Sigmoid colon (tissue), 4 donors: Measurements from ENCODE around the gene PICK1.

Experiments used
- CTCF ChIP-seq, 4 experiments: fragments of 450-650 bp in 3 of 4; fragments of 200-600 bp in 1 of 4; IDR thresholded peaks; one replicate each; pipeline ENCODE4 v1.5.1; 2016 to 2019; ENCODE audit warnings: antibody characterized with exemption in 4 of 4, mild to moderate bottlenecking in 3 of 4, moderate library complexity in 2 of 4
- POLR2A ChIP-seq, 2 donors: fragments of 450-650 bp; IDR thresholded peaks; one replicate each; pipeline ENCODE4 v1.6.1; 2016; ENCODE audit warnings: antibody characterized with exemption in 2 of 2, mild to moderate bottlenecking in 2 of 2, moderate library complexity in 2 of 2
- POLR2AphosphoS5 ChIP-seq, 4 donors: sonication (generic); formaldehyde crosslinking; IDR thresholded peaks; one replicate each; pipeline ENCODE4 v1.6.1; 2017; ENCODE audit warnings: antibody characterized with exemption in 4 of 4

GRCh38 chr22:38029370-38029769, 27.8 kb upstream of the PICK1 start:
- no peak for TF ChIP-seq CTCF (IDR thresholded peaks at IDR 0.05)
- no peak for TF ChIP-seq POLR2A (IDR thresholded peaks at IDR 0.05)
- no peak for TF ChIP-seq POLR2AphosphoS5 (IDR thresholded peaks at IDR 0.05)
